Prostate gland (tissue), 2 donors: Measurements from ENCODE around the gene NAT9. TPM values are rescaled to one million over a fixed set of nuclear protein-coding genes. Genes with fewer than 3 reads are reported as not detected.

Source experiments
- DNase-seq: peaks from one replicate; pipeline ENCODE4 v3.0.0-alpha.2; 2019; ENCODE audit warnings: low spot score
- H3K27ac ChIP-seq, 2 donors: fragments of 200-600 bp; sonication (generic); 2 replicates each; pipeline ENCODE4 v1.5.1; 2017 to 2019
- H3K27me3 ChIP-seq: fragments of 200-600 bp; sonication (generic); replicated peaks from 2 replicates; pipeline ENCODE4 v1.5.1; 2019; ENCODE audit not compliant: insufficient read depth
- H3K36me3 ChIP-seq, 2 donors: fragments of 200-600 bp; sonication (generic); 1 replicate in 1 of 2; 2 replicates in 1 of 2; pipeline versions ENCODE4 v1.5.1 to v1.8.1; 2017 to 2019
- H3K4me1 ChIP-seq: fragments of 200-600 bp; sonication (generic); replicated peaks from 2 replicates; pipeline ENCODE4 v1.5.1; 2019
- H3K4me3 ChIP-seq, 2 donors: fragments of 200-600 bp; sonication (generic); 2 replicates each; pipeline ENCODE4 v1.5.1; 2017 to 2019
- H3K9me3 ChIP-seq: fragments of 200-600 bp; sonication (generic); 2 replicates; pipeline ENCODE4 v1.5.1; 2017
- POLR2A ChIP-seq: fragments of 450-650 bp; IDR thresholded peaks from one replicate; pipeline ENCODE4 v1.6.1; 2016; ENCODE audit warnings: antibody characterized with exemption, mild to moderate bottlenecking
- POLR2AphosphoS5 ChIP-seq: sonication (generic); formaldehyde crosslinking; IDR thresholded peaks from one replicate; pipeline ENCODE4 v1.6.1; 2017; ENCODE audit warnings: antibody characterized with exemption
- whole genome bisulfite sequencing: methylation state at CpG from one replicate; pipeline ENCODE4 v1.1.5; 2018; 5-methylcytosine and 5-hydroxymethylcytosine counted together
- intact Hi-C: fragments of 100-400 bp; cut with DNase I; formaldehyde crosslinking; loops from one replicate; pipeline ENCODE4 v1.14.2; 2022
- total RNA-seq, 2 donors: library from RNA; depleted of rRNA; stranded (reverse); fragments of >200 nt; gene quantifications; one replicate each; pipeline ENCODE4 v1.1.0, GENCODE V29; 2016
- TF ChIP-seq, protein P1 (sequence below), 4 experiments: fragments of 200-600 bp in 2 of 4; fragments of 450-650 bp in 2 of 4; sonication (generic) in 2 of 4; IDR thresholded peaks; 1 replicate in 3 of 4; 2 replicates in 1 of 4; pipeline ENCODE4 v1.5.1; 2016 to 2019; ENCODE audit warnings: antibody characterized with exemption in 4 of 4, mild to moderate bottlenecking in 2 of 4, moderate library complexity in 2 of 4

The NAT9 gene
- total RNA-seq, 2 donors from 2014 or later = 29.6 to 49.3 TPM

DNA sequence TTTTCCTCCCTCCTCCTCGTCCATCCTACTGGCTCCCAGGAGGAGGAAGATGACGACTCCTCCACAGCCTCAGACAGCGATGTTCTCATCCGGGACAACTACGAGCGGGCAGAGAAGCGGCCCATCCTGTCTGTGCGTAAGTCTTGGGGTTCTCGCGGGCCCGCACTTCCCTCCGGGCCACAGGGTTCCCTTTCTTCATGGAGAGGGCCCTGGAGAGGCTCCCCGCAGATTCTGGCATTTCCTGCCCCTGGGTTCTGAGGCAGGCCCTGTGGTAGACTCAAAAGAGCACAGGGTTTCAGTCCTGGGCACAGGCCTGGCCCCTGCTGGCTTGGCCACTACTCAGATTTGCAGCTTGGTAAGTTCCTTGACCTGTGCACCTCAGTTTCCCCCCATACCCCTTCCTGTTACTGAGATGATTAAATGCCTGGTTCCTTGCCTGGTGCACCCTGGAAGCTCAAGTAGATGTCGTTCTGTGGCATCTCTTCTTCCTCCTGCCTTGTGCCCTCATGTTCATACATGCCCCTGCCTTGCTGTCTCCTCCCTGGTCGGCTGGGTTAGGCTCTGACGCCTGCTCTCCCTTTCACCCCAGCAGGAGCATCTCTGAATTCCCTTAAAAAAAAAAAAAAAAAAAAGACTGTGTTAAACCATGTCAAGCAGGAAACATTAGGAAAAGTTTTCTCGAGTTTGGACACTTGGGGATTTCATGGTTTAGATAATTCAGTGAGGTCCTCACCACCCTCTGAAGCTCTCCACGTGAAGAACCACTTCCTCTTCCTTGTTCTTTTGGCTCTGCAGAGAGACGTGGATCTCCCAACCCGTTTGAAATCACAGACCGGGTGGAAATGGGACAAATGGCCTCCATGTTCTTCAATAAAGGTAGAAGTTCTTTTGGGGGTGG, 14.3 kb upstream of the NAT9 start:
- DNase-seq = no peak
- no peaks in the 10 kb centered on the region for H3K9me3 ChIP-seq
- 80% methylated on average over 21 of the region's 21 CpGs for WGBS
- H3K4me3 ChIP-seq = no peak overlapping the region
- TF ChIP-seq, protein P1, sequence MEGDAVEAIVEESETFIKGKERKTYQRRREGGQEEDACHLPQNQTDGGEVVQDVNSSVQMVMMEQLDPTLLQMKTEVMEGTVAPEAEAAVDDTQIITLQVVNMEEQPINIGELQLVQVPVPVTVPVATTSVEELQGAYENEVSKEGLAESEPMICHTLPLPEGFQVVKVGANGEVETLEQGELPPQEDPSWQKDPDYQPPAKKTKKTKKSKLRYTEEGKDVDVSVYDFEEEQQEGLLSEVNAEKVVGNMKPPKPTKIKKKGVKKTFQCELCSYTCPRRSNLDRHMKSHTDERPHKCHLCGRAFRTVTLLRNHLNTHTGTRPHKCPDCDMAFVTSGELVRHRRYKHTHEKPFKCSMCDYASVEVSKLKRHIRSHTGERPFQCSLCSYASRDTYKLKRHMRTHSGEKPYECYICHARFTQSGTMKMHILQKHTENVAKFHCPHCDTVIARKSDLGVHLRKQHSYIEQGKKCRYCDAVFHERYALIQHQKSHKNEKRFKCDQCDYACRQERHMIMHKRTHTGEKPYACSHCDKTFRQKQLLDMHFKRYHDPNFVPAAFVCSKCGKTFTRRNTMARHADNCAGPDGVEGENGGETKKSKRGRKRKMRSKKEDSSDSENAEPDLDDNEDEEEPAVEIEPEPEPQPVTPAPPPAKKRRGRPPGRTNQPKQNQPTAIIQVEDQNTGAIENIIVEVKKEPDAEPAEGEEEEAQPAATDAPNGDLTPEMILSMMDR (IDR thresholded peaks at IDR 0.05) = no peak
- TF ChIP-seq POLR2AphosphoS5 = no peak
- TF ChIP-seq POLR2A = no peak
- H3K27ac ChIP-seq = no peak overlapping the region
- no peaks in the 10 kb centered on the region for H3K4me1 ChIP-seq
- H3K27me3 ChIP-seq = no peaks in the 10 kb centered on the region
- H3K36me3 ChIP-seq = no peaks in the 10 kb centered on the region
- intact Hi-C loops = loop anchor here (1.0 kb wide), 1 partner anchor 75 kb away; no protein-coding TSS in a partner anchor

DNA sequence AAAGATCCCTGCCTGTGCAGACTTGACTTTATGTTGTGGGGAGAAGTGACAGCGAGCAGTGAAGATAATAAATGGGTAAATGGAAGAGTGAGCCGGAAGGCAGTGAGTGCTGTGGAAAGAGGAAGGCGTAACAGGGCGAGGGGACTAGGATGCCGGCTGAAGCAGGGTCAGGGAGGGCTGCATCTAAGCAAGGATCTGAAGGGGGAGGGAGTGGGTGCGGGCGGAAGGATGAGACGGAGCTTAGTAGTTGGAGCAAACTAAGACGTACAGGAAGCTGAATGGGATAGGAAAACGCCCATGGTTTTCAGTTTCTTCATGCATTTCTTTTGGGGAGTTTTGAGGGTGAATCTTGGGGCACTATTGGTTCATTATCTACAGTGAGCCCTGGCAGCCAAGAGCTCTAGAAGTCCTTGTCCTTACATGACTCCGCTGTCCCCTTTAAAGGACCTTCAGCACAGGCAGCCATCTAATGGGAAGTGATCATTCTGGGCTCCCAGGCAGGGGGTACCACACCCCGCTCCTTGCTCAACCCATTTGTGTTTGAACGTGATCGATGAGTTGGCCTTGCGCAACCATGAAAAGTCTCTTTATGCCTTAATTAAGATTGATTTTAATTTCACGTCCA, 10.4 kb upstream of the NAT9 start:
- no peaks in the 10 kb centered on the region for H3K4me1 ChIP-seq
- no peak overlapping the region for H3K27ac ChIP-seq
- H3K9me3 ChIP-seq = no peaks in the 10 kb centered on the region
- TF ChIP-seq POLR2AphosphoS5 (no peak), POLR2A (no peak)
- TF ChIP-seq, protein P1 (IDR thresholded peaks at IDR 0.05) = no peak
- DNase-seq = no peak
- no peak overlapping the region for H3K4me3 ChIP-seq
- intact Hi-C loops = no loop called here
- no peaks in the 10 kb centered on the region for H3K36me3 ChIP-seq
- 58% methylated on average over 16 of the region's 16 CpGs for whole genome bisulfite sequencing
- no peaks in the 10 kb centered on the region for H3K27me3 ChIP-seq

DNA sequence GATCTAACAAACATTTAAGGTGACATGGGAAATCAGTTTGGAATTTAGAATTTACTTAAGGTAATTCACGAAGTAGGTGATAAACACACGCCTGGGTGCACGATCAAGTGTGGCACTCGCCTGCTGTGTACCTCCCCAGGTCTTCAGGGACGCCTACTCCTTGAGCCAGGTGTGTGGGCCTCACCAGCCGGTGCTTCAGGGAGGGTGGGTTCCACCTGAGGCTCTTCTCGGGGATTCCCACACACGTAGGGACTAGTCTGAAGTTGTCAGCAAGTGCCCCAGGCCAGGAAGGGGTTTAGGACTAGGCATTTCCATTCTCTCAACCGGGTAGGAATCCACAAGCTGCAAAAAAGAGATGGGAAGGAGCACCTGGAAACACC, 9.8 kb upstream of the NAT9 start:
- no peaks in the 10 kb centered on the region for H3K36me3 ChIP-seq
- WGBS = 64% methylated on average over 9 of the region's 9 CpGs
- no peaks in the 10 kb centered on the region for H3K9me3 ChIP-seq
- intact Hi-C loops = no loop called here
- no peak for TF ChIP-seq POLR2AphosphoS5
- TF ChIP-seq POLR2A = no peak
- TF ChIP-seq, protein P1 (IDR thresholded peaks at IDR 0.05) = no peak
- no peak overlapping the region for H3K4me3 ChIP-seq
- no peaks in the 10 kb centered on the region for H3K27me3 ChIP-seq
- no peaks in the 10 kb centered on the region for H3K4me1 ChIP-seq
- DNase-seq = no peak
- H3K27ac ChIP-seq = no peak overlapping the region

DNA sequence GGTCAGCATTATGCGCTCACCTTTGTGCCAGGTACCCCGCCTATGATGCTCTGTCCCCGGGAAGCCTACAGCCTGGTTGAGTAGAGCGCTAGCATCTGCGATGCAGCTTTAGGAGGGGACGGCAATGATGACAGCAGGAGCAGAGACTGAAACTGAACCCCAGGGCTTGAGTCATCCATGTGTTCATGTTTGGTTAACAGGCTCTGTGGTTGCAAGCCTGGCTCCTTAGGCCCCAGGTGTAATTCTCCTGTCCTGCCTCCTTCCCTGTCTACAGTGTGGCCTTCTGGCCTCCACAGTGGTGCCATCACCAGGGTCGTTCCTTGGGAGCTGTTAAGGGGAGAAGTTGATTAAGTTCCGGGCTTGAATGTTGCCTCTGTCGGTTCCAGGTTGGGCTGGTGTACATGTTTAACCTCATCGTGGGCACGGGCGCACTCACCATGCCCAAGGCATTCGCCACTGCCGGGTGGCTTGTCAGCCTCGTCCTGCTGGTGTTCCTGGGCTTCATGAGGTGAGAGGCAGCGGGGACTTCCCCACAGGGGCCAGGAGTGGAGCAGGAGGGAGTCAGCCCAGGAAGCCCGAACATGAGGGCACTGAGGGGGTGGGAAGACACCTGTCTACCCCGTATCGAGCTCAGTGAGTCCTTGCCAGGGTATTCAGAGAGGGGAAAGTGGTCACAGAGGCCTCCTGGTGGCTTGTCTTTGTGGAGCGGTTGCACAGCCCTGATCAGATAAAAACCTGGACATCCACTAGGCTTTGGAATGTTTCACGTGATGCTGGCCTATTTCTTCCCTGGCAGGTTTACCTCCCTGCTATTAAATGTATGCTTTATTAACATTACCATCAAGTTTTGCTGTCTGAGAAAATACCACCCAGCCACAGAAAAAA, 9.2 kb upstream of the NAT9 start:
- Histone ChIP-seq H3K27me3 (no peaks in the 10 kb centered on the region), H3K9me3 (no peaks in the 10 kb centered on the region), H3K36me3 (peaks cover 0 to 4% of the 10 kb centered on the region in 2 donors), H3K27ac (no peak overlapping the region), H3K4me3 (no peak overlapping the region), H3K4me1 (no peaks in the 10 kb centered on the region)
- intact Hi-C loops = no loop called here
- 61% methylated on average over 21 of the region's 21 CpGs for WGBS
- TF ChIP-seq, protein P1 (IDR thresholded peaks at IDR 0.05) = no peak
- no peak for TF ChIP-seq POLR2AphosphoS5
- TF ChIP-seq POLR2A = no peak
- DNase-seq = no peak
